CD14-positive monocyte (primary cell): ENCODE results near the gene SH2D7. TPM values are rescaled to one million over a fixed set of nuclear protein-coding genes. Genes with fewer than 3 reads are reported as not detected.
A peak's percentile ranks its signal among the peaks of the same experiment; 100 is the strongest.

Experiments
- DNase-seq, 3 donors: peaks; one replicate each; pipeline ENCODE4 v3.0.0-alpha.2; 2011 to 2022
- H2AFZ ChIP-seq: 2 replicates; pipeline ENCODE4 v1.6.0; 2012; ENCODE audit warnings: mild to moderate bottlenecking, low read depth, low read length, inconsistent platforms; ENCODE audit not compliant: insufficient read depth, poor library complexity, severe bottlenecking
- H3K27ac ChIP-seq, 2 donors: 1 replicate in 1 of 2; 2 replicates in 1 of 2; pipeline ENCODE4 v1.5.1; 2012 to 2013; ENCODE audit warnings: low read length in 2 of 2, control low read depth in 1 of 2, inconsistent platforms in 1 of 2, low read depth in 1 of 2, mild to moderate bottlenecking in 1 of 2
- H3K27me3 ChIP-seq, 2 donors: one replicate each; pipeline versions ENCODE4 v1.6.0 to v1.6.1; 2011 to 2013; ENCODE audit warnings: low read length in 2 of 2; ENCODE audit not compliant: control insufficient read depth in 2 of 2, insufficient read depth in 2 of 2
- H3K36me3 ChIP-seq, 2 donors: replicated peaks in 1 of 2; 1 replicate in 1 of 2; 2 replicates in 1 of 2; pipeline versions ENCODE4 v1.5.1 to v1.6.1; 2012 to 2013; ENCODE audit warnings: low read length in 2 of 2, control low read depth in 1 of 2, inconsistent platforms in 1 of 2, mild to moderate bottlenecking in 1 of 2; ENCODE audit not compliant: insufficient read depth in 2 of 2, control insufficient read depth in 1 of 2
- H3K4me1 ChIP-seq, 2 donors: 1 replicate in 1 of 2; 2 replicates in 1 of 2; pipeline versions ENCODE4 v1.5.1 to v1.6.1; 2012 to 2013; ENCODE audit warnings: low read length in 2 of 2, control low read depth in 1 of 2, inconsistent platforms in 1 of 2, mild to moderate bottlenecking in 1 of 2, moderate library complexity in 1 of 2; ENCODE audit not compliant: insufficient read depth in 2 of 2, control insufficient read depth in 1 of 2
- H3K4me2 ChIP-seq: replicated peaks from 2 replicates; pipeline ENCODE3; 2012; ENCODE audit warnings: low read length, moderate library complexity, mild to moderate bottlenecking; ENCODE audit not compliant: poor library complexity, severe bottlenecking; ENCODE audit errors: extremely low read depth
- H3K4me3 ChIP-seq, 3 experiments: fragments of 200-600 bp in 1 of 3; sonication (generic) in 1 of 3; replicated peaks in 1 of 3; 1 replicate in 2 of 3; 2 replicates in 1 of 3; pipeline ENCODE4 v1.5.1; 2011 to 2013; ENCODE audit warnings: low read length in 3 of 3, mild to moderate bottlenecking in 3 of 3, control low read depth in 2 of 3, low read depth in 2 of 3, inconsistent platforms in 1 of 3, moderate library complexity in 1 of 3
- H3K79me2 ChIP-seq: 2 replicates; pipeline ENCODE4 v1.6.0; 2012; ENCODE audit warnings: mild to moderate bottlenecking, control low read depth, inconsistent platforms, low read length, moderate library complexity; ENCODE audit not compliant: insufficient read depth
- H3K9ac ChIP-seq: 2 replicates; pipeline ENCODE4 v1.6.0; 2017; ENCODE audit warnings: low read length, mild to moderate bottlenecking; ENCODE audit not compliant: insufficient read depth, poor library complexity, severe bottlenecking
- H3K9me3 ChIP-seq, 2 donors: replicated peaks in 1 of 2; 1 replicate in 1 of 2; 2 replicates in 1 of 2; pipeline versions ENCODE4 v1.5.1 to v1.6.1; 2012 to 2013; ENCODE audit warnings: low read length in 2 of 2, control low read depth in 1 of 2; ENCODE audit not compliant: control insufficient read depth in 1 of 2, insufficient read depth in 1 of 2
- H4K20me1 ChIP-seq: 2 replicates; pipeline ENCODE4 v1.6.0; 2012; ENCODE audit warnings: mild to moderate bottlenecking, low read length, control low read depth, moderate library complexity; ENCODE audit not compliant: insufficient read depth
- H3K27ac Mint-ChIP-seq, 7 donors: one replicate each; pipeline ENCODE4 v1.8.0; 2020; ENCODE audit warnings: mild to moderate bottlenecking in 7 of 7, mixed read lengths in 7 of 7, moderate library complexity in 6 of 7, inconsistent platforms in 2 of 7
- H3K27me3 Mint-ChIP-seq, 3 donors: one replicate each; pipeline ENCODE4 v1.8.0; 2021 to 2022; ENCODE audit warnings: low read depth in 3 of 3, mild to moderate bottlenecking in 3 of 3, mixed read lengths in 3 of 3, moderate library complexity in 3 of 3, inconsistent platforms in 1 of 3
- H3K36me3 Mint-ChIP-seq, 2 donors: one replicate each; pipeline ENCODE4 v1.8.0; 2020; ENCODE audit warnings: mixed read lengths in 2 of 2, inconsistent platforms in 1 of 2, mild to moderate bottlenecking in 1 of 2
- H3K4me1 Mint-ChIP-seq: one replicate; pipeline ENCODE4 v1.8.0; 2020; ENCODE audit warnings: mild to moderate bottlenecking, mixed read lengths
- H3K4me3 Mint-ChIP-seq, 2 donors: one replicate each; pipeline ENCODE4 v1.8.0; 2020; ENCODE audit warnings: mild to moderate bottlenecking in 2 of 2, mixed read lengths in 2 of 2, moderate library complexity in 1 of 2
- H3K9me3 Mint-ChIP-seq, 7 donors: one replicate each; pipeline ENCODE4 v1.8.0; 2020 to 2022; ENCODE audit warnings: mixed read lengths in 7 of 7, mild to moderate bottlenecking in 6 of 7, moderate library complexity in 6 of 7, inconsistent platforms in 2 of 7
- CTCF ChIP-seq: fragments of 200-600 bp; IDR thresholded peaks from one replicate; pipeline ENCODE4 v1.8.0; 2022; ENCODE audit warnings: antibody characterized with exemption, mild to moderate bottlenecking
- WGBS: methylation state at CpG from one replicate; pipeline ENCODE4 v1.1.5; 2013; ENCODE audit warnings: missing lambda C conversion rate; ENCODE audit not compliant: insufficient coverage; 5-methylcytosine and 5-hydroxymethylcytosine counted together
- intact Hi-C, 2 donors: fragments of 100-400 bp; cut with micrococcal nuclease; formaldehyde crosslinking; loops; one replicate each; pipeline versions ENCODE4 v1.15.0 to v1.15.1; 2023
- polyA plus RNA-seq, 3 donors: library from polyadenylated mRNA; depleted of rRNA in 1 of 3; unstranded in 2 of 3; stranded (reverse) in 1 of 3; fragments of 300-500 nt in 2 of 3; fragments of >200 nt in 1 of 3; fragmentation: Illumina TruSeq in 2 of 3; gene quantifications; 1 replicate in 2 of 3; 2 replicates in 1 of 3; pipeline ENCODE4 v1.2.3, GENCODE V29; 2012 to 2021

SH2D7 gene
- polyA plus RNA-seq, 3 donors, result not detected

- Histone ChIP-seq H3K4me3 (no peak overlapping the region), H3K36me3 (no peaks in the 10 kb centered on the region), H3K27me3 (peaks cover 0 to 8% of the 10 kb centered on the region in 2 donors), H3K27ac (no peak overlapping the region), H2AFZ (no peak overlapping the region), H3K79me2 (no peaks in the 10 kb centered on the region), H3K4me2 (no peak overlapping the region), H3K9ac (no peak overlapping the region), H3K4me1 (peaks cover 9 to 13% of the 10 kb centered on the region in 2 donors), H4K20me1 (no peaks in the 10 kb centered on the region), H3K9me3 (no peaks in the 10 kb centered on the region)
- peaks cover 18% of the 10 kb centered on the region for H3K4me1 Mint-ChIP-seq
- H3K27me3 Mint-ChIP-seq, result peaks cover 11 to 13% (median 12%) of the 10 kb centered on the region in 3 donors
- H3K4me3 Mint-ChIP-seq, result no peak overlapping the region
- peak overlapping the region in 1 of 7 donors; percentile 16 for H3K27ac Mint-ChIP-seq
- TF ChIP-seq CTCF, result no peak
- peaks cover 0 to 4% (median 0%) of the 10 kb centered on the region in 7 donors for H3K9me3 Mint-ChIP-seq
- intact Hi-C loops, result loop anchor here in 1 of 2 donors (5.0 kb wide), 2 partner anchors 69 to 114 kb away; no protein-coding TSS in a partner anchor
- DNase-seq, result no peak
- no peaks in the 10 kb centered on the region for H3K36me3 Mint-ChIP-seq
- 88% methylated on average over 1 of the region's 2 CpGs for WGBS
These were observed 35.5 kb downstream of the SH2D7 start for GRCh38 chr15:78127882-78128281.

- H2AFZ ChIP-seq, result no peak overlapping the region
- TF ChIP-seq CTCF, result no peak
- peaks cover 0 to 4% (median 0%) of the 10 kb centered on the region in 7 donors for H3K9me3 Mint-ChIP-seq
- peaks cover 26% of the 10 kb centered on the region for H3K4me1 Mint-ChIP-seq
- no peaks in the 10 kb centered on the region for H3K36me3 Mint-ChIP-seq
- H3K9me3 ChIP-seq, result no peaks in the 10 kb centered on the region
- intact Hi-C loops, result loop anchor here in 1 of 2 donors (5.0 kb wide), 2 partner anchors 68 to 113 kb away; no protein-coding TSS in a partner anchor
- H3K36me3 ChIP-seq, result no peaks in the 10 kb centered on the region
- H3K27ac Mint-ChIP-seq, result no peak overlapping the region
- 97% methylated on average over 3 of the region's 8 CpGs for WGBS
- H3K4me3 Mint-ChIP-seq, result peak overlapping the region in 1 of 2 donors; percentile 44
- H3K27me3 Mint-ChIP-seq, result peaks cover 11 to 13% (median 12%) of the 10 kb centered on the region in 3 donors
- no peaks in the 10 kb centered on the region for H3K79me2 ChIP-seq
- DNase-seq, result no peak
- H3K27me3 ChIP-seq, result peaks cover 0 to 8% of the 10 kb centered on the region in 2 donors
- peaks cover 9 to 20% of the 10 kb centered on the region in 2 donors for H3K4me1 ChIP-seq
- H3K4me3 ChIP-seq, result no peak overlapping the region
- no peaks in the 10 kb centered on the region for H4K20me1 ChIP-seq
- no peak overlapping the region for H3K9ac ChIP-seq
- H3K4me2 ChIP-seq, result no peak overlapping the region
- no peak overlapping the region for H3K27ac ChIP-seq
These were observed 36.9 kb downstream of the SH2D7 start for GRCh38 chr15:78129077-78129750.
